Measurements from ENCODE around the gene PLS1.

Gene PLS1

GRCh38 chr3:142660383-142660782, 64.2 kb downstream of the PLS1 start:
- H3K4me3 ChIP-seq (replicated peaks; ENCODE audit: low read depth, low read length): no peak overlapping the region
- no peak for DNase-seq (ENCODE audit: extremely low read depth, low read depth)
- TF ChIP-seq, protein P1, sequence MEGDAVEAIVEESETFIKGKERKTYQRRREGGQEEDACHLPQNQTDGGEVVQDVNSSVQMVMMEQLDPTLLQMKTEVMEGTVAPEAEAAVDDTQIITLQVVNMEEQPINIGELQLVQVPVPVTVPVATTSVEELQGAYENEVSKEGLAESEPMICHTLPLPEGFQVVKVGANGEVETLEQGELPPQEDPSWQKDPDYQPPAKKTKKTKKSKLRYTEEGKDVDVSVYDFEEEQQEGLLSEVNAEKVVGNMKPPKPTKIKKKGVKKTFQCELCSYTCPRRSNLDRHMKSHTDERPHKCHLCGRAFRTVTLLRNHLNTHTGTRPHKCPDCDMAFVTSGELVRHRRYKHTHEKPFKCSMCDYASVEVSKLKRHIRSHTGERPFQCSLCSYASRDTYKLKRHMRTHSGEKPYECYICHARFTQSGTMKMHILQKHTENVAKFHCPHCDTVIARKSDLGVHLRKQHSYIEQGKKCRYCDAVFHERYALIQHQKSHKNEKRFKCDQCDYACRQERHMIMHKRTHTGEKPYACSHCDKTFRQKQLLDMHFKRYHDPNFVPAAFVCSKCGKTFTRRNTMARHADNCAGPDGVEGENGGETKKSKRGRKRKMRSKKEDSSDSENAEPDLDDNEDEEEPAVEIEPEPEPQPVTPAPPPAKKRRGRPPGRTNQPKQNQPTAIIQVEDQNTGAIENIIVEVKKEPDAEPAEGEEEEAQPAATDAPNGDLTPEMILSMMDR (IDR thresholded peaks at IDR 0.05; ENCODE audit: low read depth, low read length, missing control alignments): no peak

DNA sequence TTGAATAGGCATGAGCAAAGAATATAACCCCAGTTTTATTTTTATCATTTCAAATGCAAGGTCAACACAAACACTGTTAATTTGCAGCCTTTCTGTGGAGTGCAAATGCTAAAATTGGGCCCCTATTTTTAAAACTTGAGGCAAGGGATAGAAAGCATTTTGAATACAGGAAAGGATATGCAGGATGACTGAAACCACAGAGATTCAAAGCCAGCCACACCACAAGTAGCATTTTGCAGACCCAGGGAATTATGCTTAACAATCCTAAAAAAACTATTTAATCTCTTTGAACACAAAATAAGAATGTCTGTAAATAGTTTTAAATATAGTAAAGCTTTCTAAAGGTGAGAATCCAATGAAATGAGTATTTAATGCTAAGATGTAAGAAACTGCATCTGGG, 64.7 kb downstream of the PLS1 start:
- TF ChIP-seq, protein P1 (IDR thresholded peaks at IDR 0.05; ENCODE audit: low read depth, low read length, missing control alignments): no peak
- DNase-seq (ENCODE audit: extremely low read depth, low read depth): no peak
- no peak overlapping the region for H3K4me3 ChIP-seq (replicated peaks; ENCODE audit: low read depth, low read length)

DNA sequence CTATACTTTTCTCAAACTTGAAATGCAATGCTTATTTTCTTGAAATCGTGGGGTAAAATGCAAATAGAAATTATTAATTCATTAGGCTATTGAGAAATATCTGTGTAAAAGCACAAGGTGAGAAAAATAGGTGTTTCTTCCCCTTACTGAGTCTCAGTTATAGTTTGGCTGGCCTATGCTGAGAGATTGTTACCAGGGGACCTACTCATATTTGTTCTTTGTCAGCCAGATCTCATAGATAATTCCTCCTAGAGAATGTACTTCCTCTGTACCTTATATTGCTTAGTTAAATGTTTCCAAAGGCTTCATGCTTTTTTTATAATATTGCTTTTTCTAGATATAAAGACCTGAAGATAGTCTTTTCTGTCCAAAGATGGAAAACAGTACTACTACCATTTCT, 67.7 kb downstream of the PLS1 start:
- DNase-seq (ENCODE audit: extremely low read depth, low read depth): no peak
- no peak overlapping the region for H3K4me3 ChIP-seq (replicated peaks; ENCODE audit: low read depth, low read length)
- TF ChIP-seq, protein P1 (IDR thresholded peaks at IDR 0.05; ENCODE audit: low read depth, low read length, missing control alignments): no peak

GRCh38 chr3:142664311-142664710, 68.1 kb downstream of the PLS1 start:
- TF ChIP-seq, protein P1 (IDR thresholded peaks at IDR 0.05; ENCODE audit: low read depth, low read length, missing control alignments): no peak
- H3K4me3 ChIP-seq (replicated peaks; ENCODE audit: low read depth, low read length): no peak overlapping the region
- no peak for DNase-seq (ENCODE audit: extremely low read depth, low read depth)

GRCh38 chr3:142664819-142665218, 68.6 kb downstream of the PLS1 start:
- H3K4me3 ChIP-seq (replicated peaks; ENCODE audit: low read depth, low read length): no peak overlapping the region
- TF ChIP-seq, protein P1 (IDR thresholded peaks at IDR 0.05; ENCODE audit: low read depth, low read length, missing control alignments): no peak
- no peak for DNase-seq (ENCODE audit: extremely low read depth, low read depth)

GRCh38 chr3:142670120-142670519, 73.9 kb downstream of the PLS1 start:
- no peak overlapping the region for H3K4me3 ChIP-seq (replicated peaks; ENCODE audit: low read depth, low read length)
- DNase-seq (ENCODE audit: extremely low read depth, low read depth): no peak
- TF ChIP-seq, protein P1 (IDR thresholded peaks at IDR 0.05; ENCODE audit: low read depth, low read length, missing control alignments): no peak

GRCh38 chr3:142676151-142676550, 80.0 kb downstream of the PLS1 start:
- no peak overlapping the region for H3K4me3 ChIP-seq (replicated peaks; ENCODE audit: low read depth, low read length)
- no peak for DNase-seq (ENCODE audit: extremely low read depth, low read depth)
- TF ChIP-seq, protein P1 (IDR thresholded peaks at IDR 0.05; ENCODE audit: low read depth, low read length, missing control alignments): no peak
